Astrocyte (in vitro differentiated cells and primary cell): ENCODE data around the gene MRNIP. TPM values are rescaled to one million over a fixed set of nuclear protein-coding genes. Genes with fewer than 3 reads are reported as not detected.

ENCODE experiments used
- DNase-seq: peaks from one replicate; pipeline ENCODE4 v3.0.0-alpha.2; 2010; ENCODE audit warnings: low read depth
- FAIRE-seq: peaks from 2 replicates; lab custom pipeline; 2011; peaks lifted over from hg19 to GRCh38; lab: Jason Lieb, UNC
- H2AFZ ChIP-seq: 2 replicates; pipeline ENCODE4 v1.6.0; 2012; ENCODE audit warnings: low read depth, low read length, inconsistent platforms
- H3K27ac ChIP-seq: 2 replicates; pipeline ENCODE4 v1.5.1; 2011; ENCODE audit warnings: low read depth, low read length, inconsistent platforms
- H3K27me3 ChIP-seq: 2 replicates; pipeline ENCODE4 v1.6.0; 2011; ENCODE audit warnings: low read length, inconsistent platforms; ENCODE audit not compliant: insufficient read depth
- H3K36me3 ChIP-seq: 2 replicates; pipeline ENCODE4 v1.5.1; 2011; ENCODE audit warnings: low read length, inconsistent platforms; ENCODE audit not compliant: insufficient read depth
- H3K4me1 ChIP-seq: 2 replicates; pipeline ENCODE4 v1.5.1; 2011; ENCODE audit warnings: low read length, inconsistent platforms; ENCODE audit not compliant: insufficient read depth
- H3K4me2 ChIP-seq: 2 replicates; pipeline ENCODE4 v1.6.0; 2012; ENCODE audit warnings: low read length, inconsistent platforms
- H3K4me3 ChIP-seq: 2 replicates; pipeline ENCODE4 v1.5.1; 2011; ENCODE audit warnings: low read depth, mild to moderate bottlenecking, low read length, inconsistent platforms; ENCODE audit not compliant: insufficient read depth
- H3K79me2 ChIP-seq: 2 replicates; pipeline ENCODE4 v1.6.0; 2012; ENCODE audit warnings: mild to moderate bottlenecking, low read length, inconsistent platforms; ENCODE audit not compliant: insufficient read depth
- H3K9ac ChIP-seq: 2 replicates; pipeline ENCODE4 v1.6.0; 2012; ENCODE audit warnings: mild to moderate bottlenecking, low read length, inconsistent platforms
- H3K9me3 ChIP-seq: 2 replicates; pipeline ENCODE4 v1.5.1; 2012; ENCODE audit warnings: low read depth, mild to moderate bottlenecking, low read length, inconsistent platforms; ENCODE audit not compliant: insufficient read depth
- H4K20me1 ChIP-seq: 2 replicates; pipeline ENCODE4 v1.6.0; 2012; ENCODE audit warnings: low read length, inconsistent platforms; ENCODE audit not compliant: insufficient read depth
- H3K27ac Mint-ChIP-seq: one replicate; pipeline ENCODE4 v1.8.0; 2021; ENCODE audit warnings: mild to moderate bottlenecking, mixed read lengths; ENCODE audit not compliant: unreplicated experiment
- H3K27me3 Mint-ChIP-seq: one replicate; pipeline ENCODE4 v1.8.0; 2021; ENCODE audit warnings: low read depth, mixed read lengths; ENCODE audit not compliant: unreplicated experiment
- H3K36me3 Mint-ChIP-seq: one replicate; pipeline ENCODE4 v1.8.0; 2021; ENCODE audit warnings: low read depth, mixed read lengths; ENCODE audit not compliant: unreplicated experiment
- H3K4me1 Mint-ChIP-seq: one replicate; pipeline ENCODE4 v1.8.0; 2021; ENCODE audit warnings: low read depth, mixed read lengths; ENCODE audit not compliant: unreplicated experiment
- H3K4me3 Mint-ChIP-seq: one replicate; pipeline ENCODE4 v1.8.0; 2021; ENCODE audit warnings: mild to moderate bottlenecking, moderate library complexity, mixed read lengths; ENCODE audit not compliant: unreplicated experiment
- H3K9me3 Mint-ChIP-seq: one replicate; pipeline ENCODE4 v1.8.0; 2021; ENCODE audit warnings: mild to moderate bottlenecking, mixed read lengths; ENCODE audit not compliant: unreplicated experiment
- EZH2 ChIP-seq: IDR thresholded peaks from 2 replicates; pipeline ENCODE4 v1.6.1; 2012; ENCODE audit warnings: mild to moderate bottlenecking, low read length, inconsistent platforms; ENCODE audit not compliant: insufficient read depth
- total RNA-seq: library from RNA; stranded (reverse); gene quantifications from 2 replicates; pipeline ENCODE4 v1.2.1, GENCODE V29; 2021
- TF ChIP-seq, protein P1 (sequence below): IDR thresholded peaks from 2 replicates; pipeline ENCODE4 v1.5.1; 2011; ENCODE audit warnings: low read depth, mild to moderate bottlenecking, inconsistent platforms, low read length, moderate library complexity; ENCODE audit not compliant: insufficient read depth

Gene MRNIP
- total RNA-seq, 1 donor from 2014 or later: 20.7 TPM

DNA sequence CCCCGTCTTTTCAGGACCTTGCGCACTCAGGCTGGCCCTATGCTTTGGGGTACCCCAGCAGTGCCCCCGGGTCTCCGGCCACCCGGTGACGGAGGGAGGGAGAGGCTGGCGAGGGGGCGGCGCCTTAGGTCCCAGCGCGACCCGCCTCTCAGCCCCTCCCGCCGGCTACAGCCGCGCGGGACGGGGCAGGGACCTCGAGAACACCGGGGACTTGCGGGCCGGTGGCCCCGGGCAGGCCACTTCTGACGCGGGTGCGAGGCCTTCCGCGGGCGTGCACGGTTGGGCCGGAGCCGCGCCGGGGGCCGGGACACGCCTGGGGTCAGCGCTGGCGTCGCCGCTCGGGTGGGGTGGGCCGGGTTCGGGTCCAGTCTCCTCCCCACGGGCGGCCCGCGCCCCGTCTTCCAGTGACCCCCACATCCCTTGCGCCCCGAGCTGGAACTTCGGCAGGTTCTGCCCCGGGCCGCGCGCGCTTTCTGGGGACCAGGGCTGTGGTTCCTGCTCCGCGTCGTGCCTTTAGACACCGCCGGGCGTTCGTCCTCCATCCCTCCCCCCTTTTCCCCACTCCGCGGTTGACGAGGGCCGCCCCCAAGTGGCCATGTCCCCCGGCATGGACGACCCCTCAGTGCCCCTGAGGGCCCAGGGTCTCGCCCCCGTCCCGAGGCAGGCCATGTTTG, 41.7 kb downstream of the MRNIP start:
- Histone ChIP-seq H3K9me3 (no peaks in the 10 kb centered on the region), H3K9ac (peak overlapping the region; percentile 62), H3K4me2 (peak overlapping the region; percentile 80), H3K79me2 (peaks cover 21% of the 10 kb centered on the region), H3K27me3 (no peaks in the 10 kb centered on the region), H2AFZ (peak overlapping the region; percentile 40), H3K4me1 (peaks cover 33% of the 10 kb centered on the region), H3K27ac (no peak overlapping the region), H3K4me3 (peak overlapping the region; percentile 17), H4K20me1 (peaks cover 12% of the 10 kb centered on the region), H3K36me3 (no peaks in the 10 kb centered on the region)
- H3K9me3 Mint-ChIP-seq: no peaks in the 10 kb centered on the region
- H3K27me3 Mint-ChIP-seq: no peaks in the 10 kb centered on the region
- H3K4me1 Mint-ChIP-seq: peaks cover 5% of the 10 kb centered on the region
- H3K4me3 Mint-ChIP-seq: no peak overlapping the region
- TF ChIP-seq EZH2: no peak
- TF ChIP-seq, protein P1, sequence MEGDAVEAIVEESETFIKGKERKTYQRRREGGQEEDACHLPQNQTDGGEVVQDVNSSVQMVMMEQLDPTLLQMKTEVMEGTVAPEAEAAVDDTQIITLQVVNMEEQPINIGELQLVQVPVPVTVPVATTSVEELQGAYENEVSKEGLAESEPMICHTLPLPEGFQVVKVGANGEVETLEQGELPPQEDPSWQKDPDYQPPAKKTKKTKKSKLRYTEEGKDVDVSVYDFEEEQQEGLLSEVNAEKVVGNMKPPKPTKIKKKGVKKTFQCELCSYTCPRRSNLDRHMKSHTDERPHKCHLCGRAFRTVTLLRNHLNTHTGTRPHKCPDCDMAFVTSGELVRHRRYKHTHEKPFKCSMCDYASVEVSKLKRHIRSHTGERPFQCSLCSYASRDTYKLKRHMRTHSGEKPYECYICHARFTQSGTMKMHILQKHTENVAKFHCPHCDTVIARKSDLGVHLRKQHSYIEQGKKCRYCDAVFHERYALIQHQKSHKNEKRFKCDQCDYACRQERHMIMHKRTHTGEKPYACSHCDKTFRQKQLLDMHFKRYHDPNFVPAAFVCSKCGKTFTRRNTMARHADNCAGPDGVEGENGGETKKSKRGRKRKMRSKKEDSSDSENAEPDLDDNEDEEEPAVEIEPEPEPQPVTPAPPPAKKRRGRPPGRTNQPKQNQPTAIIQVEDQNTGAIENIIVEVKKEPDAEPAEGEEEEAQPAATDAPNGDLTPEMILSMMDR: no peak
- H3K27ac Mint-ChIP-seq: no peak overlapping the region
- no peak for FAIRE-seq
- H3K36me3 Mint-ChIP-seq: peaks cover 14% of the 10 kb centered on the region
- no peak for DNase-seq

GRCh38 chr5:179816401-179816795, 42.2 kb downstream of the MRNIP start:
- no peak for FAIRE-seq

More at GRCh38 chr5:179816401-179816795, 42.2 kb downstream of the MRNIP start:
- H3K4me1 ChIP-seq: peaks cover 33% of the 10 kb centered on the region
- DNase-seq: no peak
- no peak overlapping the region for H3K4me3 Mint-ChIP-seq
- H3K27ac ChIP-seq: no peak overlapping the region
- H2AFZ ChIP-seq: peak overlapping the region; percentile 40
- no peaks in the 10 kb centered on the region for H3K27me3 ChIP-seq
- H3K4me2 ChIP-seq: peak overlapping the region; percentile 80
- H3K27ac Mint-ChIP-seq: no peak overlapping the region
- peaks cover 5% of the 10 kb centered on the region for H3K4me1 Mint-ChIP-seq
- H3K79me2 ChIP-seq: peaks cover 16% of the 10 kb centered on the region
- H3K36me3 ChIP-seq: no peaks in the 10 kb centered on the region
- H3K27me3 Mint-ChIP-seq: no peaks in the 10 kb centered on the region
- H3K9me3 ChIP-seq: no peaks in the 10 kb centered on the region
- peaks cover 14% of the 10 kb centered on the region for H3K36me3 Mint-ChIP-seq
- peaks cover 7% of the 10 kb centered on the region for H4K20me1 ChIP-seq
- no peaks in the 10 kb centered on the region for H3K9me3 Mint-ChIP-seq
- H3K4me3 ChIP-seq: no peak overlapping the region
- peak overlapping the region; percentile 62 for H3K9ac ChIP-seq
- TF ChIP-seq, protein P1: no peak
- TF ChIP-seq EZH2: no peak
